Naive B cell (primary cell): Measurements from ENCODE around the gene PTPRC. TPM values are rescaled to one million over a fixed set of nuclear protein-coding genes. Genes with fewer than 3 reads are reported as not detected.

Experiments
- ATAC-seq, 2 donors: fragments of 150-1000 bp; cut with Tn5 transposase; 2 replicates each; pipeline ENCODE4 v1.10.0; 2021; ENCODE audit warnings: low read depth in 2 of 2, mild to moderate bottlenecking in 2 of 2, moderate library complexity in 2 of 2
- DNase-seq: peaks from one replicate; pipeline ENCODE4 v3.0.0; 2022
- H3K27ac Mint-ChIP-seq, 6 donors: one replicate each; pipeline ENCODE4 v1.8.0; 2020 to 2022; ENCODE audit warnings: mild to moderate bottlenecking in 6 of 6, mixed read lengths in 6 of 6, moderate library complexity in 5 of 6, inconsistent platforms in 2 of 6
- H3K27me3 Mint-ChIP-seq, 3 donors: one replicate each; pipeline ENCODE4 v1.8.0; 2021 to 2022; ENCODE audit warnings: mixed read lengths in 3 of 3, mild to moderate bottlenecking in 1 of 3
- H3K36me3 Mint-ChIP-seq, 2 donors: one replicate each; pipeline ENCODE4 v1.8.0; 2020 to 2022; ENCODE audit warnings: mixed read lengths in 2 of 2, inconsistent platforms in 1 of 2, mild to moderate bottlenecking in 1 of 2
- H3K4me1 Mint-ChIP-seq, 3 donors: one replicate each; pipeline ENCODE4 v1.8.0; 2020 to 2022; ENCODE audit warnings: mixed read lengths in 3 of 3, inconsistent platforms in 1 of 3, mild to moderate bottlenecking in 1 of 3, moderate library complexity in 1 of 3
- H3K4me3 Mint-ChIP-seq, 8 donors: one replicate each; pipeline ENCODE4 v1.8.0; 2020 to 2022; ENCODE audit warnings: mild to moderate bottlenecking in 8 of 8, mixed read lengths in 8 of 8, moderate library complexity in 8 of 8, inconsistent platforms in 2 of 8
- H3K9me3 Mint-ChIP-seq, 7 donors: one replicate each; pipeline ENCODE4 v1.8.0; 2020 to 2022; ENCODE audit warnings: mixed read lengths in 7 of 7, mild to moderate bottlenecking in 5 of 7, inconsistent platforms in 2 of 7, moderate library complexity in 1 of 7
- polyA plus RNA-seq, 6 donors: library from polyadenylated mRNA; unstranded; fragments of 300-500 nt; fragmentation: Illumina TruSeq; gene quantifications; one replicate each; pipeline ENCODE4 v1.2.3, GENCODE V29; 2021; ENCODE audit warnings: low read depth in 6 of 6

PTPRC gene
- polyA plus RNA-seq, 6 donors from 2014 or later = 771 to 1,016 (median 851) TPM

DNA sequence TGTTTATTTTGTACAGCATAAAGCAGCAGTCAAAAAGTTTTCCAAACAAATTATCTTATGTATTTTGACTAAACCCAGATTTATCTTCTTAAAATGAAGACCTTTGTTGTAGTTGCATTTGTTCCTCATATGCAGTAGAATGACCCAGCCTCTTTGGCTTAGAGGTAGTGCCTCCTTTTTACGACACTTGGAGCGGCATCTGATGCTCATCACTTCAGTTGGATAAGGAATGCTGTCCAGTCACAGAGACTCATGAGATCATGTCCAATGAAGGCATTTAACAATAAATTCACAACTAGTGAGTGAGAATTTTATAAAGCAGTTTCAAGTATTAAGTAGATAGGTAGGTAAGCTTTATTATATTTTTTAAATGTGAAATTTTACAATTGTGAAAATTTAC lies 35.2 kb downstream of the PTPRC start:
- peak overlapping the region in 4 of 6 donors; percentile 39 to 77 (median 58) for H3K27ac Mint-ChIP-seq
- no peak for DNase-seq
- peaks cover 68 to 85% (median 76%) of the 10 kb centered on the region in 3 donors for H3K4me1 Mint-ChIP-seq
- peaks cover 21 to 23% of the 10 kb centered on the region in 2 donors for H3K36me3 Mint-ChIP-seq
- no peak overlapping the region for H3K4me3 Mint-ChIP-seq
- H3K9me3 Mint-ChIP-seq = peaks cover 0 to 3% (median 0%) of the 10 kb centered on the region in 7 donors
- no peaks in the 10 kb centered on the region for H3K27me3 Mint-ChIP-seq
- no peak for ATAC-seq

DNA sequence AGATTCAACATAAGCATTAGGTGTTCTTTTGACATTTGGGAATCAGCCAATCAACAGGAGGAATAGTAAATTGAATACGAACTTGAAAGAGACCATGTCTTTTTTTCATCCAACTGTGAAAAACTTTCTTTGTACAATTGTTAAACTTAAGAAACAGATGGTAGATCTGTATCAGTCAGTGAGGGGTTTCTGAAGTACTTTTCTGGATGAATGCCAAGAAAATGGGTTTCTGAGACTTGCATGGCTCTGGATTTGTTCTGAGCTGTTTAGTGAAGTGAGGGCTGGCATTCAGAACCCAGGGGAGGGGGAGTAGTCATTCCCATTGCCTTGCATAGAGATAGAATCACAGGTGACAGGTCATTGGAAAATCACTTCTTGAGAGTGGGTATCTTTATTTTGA lies 37.4 kb downstream of the PTPRC start:
- Mint-ChIP-seq H3K4me1 (peaks cover 63 to 92% (median 73%) of the 10 kb centered on the region in 3 donors), H3K27me3 (no peaks in the 10 kb centered on the region), H3K9me3 (peaks cover 0 to 3% (median 0%) of the 10 kb centered on the region in 7 donors), H3K36me3 (peaks cover 18% of the 10 kb centered on the region in 2 donors), H3K27ac (peak overlapping the region; percentile 35 to 97 (median 94)), H3K4me3 (peak overlapping the region; percentile 5 to 65 (median 43))
- no peak for ATAC-seq
- no peak for DNase-seq

DNA sequence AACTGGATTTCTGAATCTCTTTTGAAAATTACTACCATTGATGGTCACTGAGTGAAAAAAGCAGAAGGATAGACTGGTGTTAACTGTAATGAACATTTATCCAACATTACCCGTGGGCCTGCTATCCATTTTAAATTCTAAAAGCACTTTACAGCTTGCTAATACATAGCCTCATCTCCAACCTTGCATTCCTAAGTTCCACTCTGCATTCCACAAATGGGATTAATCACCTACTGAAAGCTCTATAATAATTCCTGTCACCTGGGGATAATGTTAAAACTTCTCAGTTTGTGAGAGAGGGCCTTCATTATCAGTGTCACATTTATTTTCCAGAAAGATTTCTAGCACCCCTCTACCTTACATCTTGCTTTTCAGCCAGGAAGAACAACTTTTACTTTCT lies 38.2 kb downstream of the PTPRC start:
- Mint-ChIP-seq H3K4me1 (peaks cover 55 to 90% (median 65%) of the 10 kb centered on the region in 3 donors), H3K36me3 (peaks cover 15 to 17% of the 10 kb centered on the region in 2 donors), H3K4me3 (peak overlapping the region in 7 of 8 donors; percentile 11 to 59 (median 39)), H3K27ac (peak overlapping the region; percentile 84 to 97 (median 94)), H3K27me3 (no peaks in the 10 kb centered on the region), H3K9me3 (peaks cover 0 to 3% (median 0%) of the 10 kb centered on the region in 7 donors)
- no peak for DNase-seq
- ATAC-seq = no peak

DNA sequence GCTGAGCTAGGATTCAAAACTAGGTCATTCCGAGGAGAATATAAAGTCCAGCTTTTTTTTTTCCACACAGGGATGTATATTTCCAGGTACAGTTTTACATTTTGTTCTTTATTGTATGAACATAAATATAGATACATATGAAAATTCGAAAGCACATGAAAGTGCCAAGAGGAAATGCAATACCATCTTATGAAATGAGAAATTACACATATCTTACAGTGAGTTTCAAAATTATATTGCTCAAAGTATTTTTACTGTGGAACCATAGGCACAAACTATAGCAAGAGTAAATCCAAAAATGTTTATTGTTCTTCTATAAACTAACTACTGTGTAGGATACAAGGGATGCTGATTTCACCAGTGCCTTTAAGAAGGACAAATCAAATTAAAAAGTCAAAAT lies 39.0 kb downstream of the PTPRC start:
- ATAC-seq (no peak), DNase-seq (no peak)
- peaks cover 57 to 87% (median 61%) of the 10 kb centered on the region in 3 donors for H3K4me1 Mint-ChIP-seq
- H3K27ac Mint-ChIP-seq = peak overlapping the region; percentile 94 to 98 (median 96)
- H3K36me3 Mint-ChIP-seq = peaks cover 13 to 15% of the 10 kb centered on the region in 2 donors
- peak overlapping the region in 6 of 8 donors; percentile 22 to 89 (median 73) for H3K4me3 Mint-ChIP-seq
- no peaks in the 10 kb centered on the region for H3K27me3 Mint-ChIP-seq
- peaks cover 0 to 3% (median 0%) of the 10 kb centered on the region in 7 donors for H3K9me3 Mint-ChIP-seq

DNA sequence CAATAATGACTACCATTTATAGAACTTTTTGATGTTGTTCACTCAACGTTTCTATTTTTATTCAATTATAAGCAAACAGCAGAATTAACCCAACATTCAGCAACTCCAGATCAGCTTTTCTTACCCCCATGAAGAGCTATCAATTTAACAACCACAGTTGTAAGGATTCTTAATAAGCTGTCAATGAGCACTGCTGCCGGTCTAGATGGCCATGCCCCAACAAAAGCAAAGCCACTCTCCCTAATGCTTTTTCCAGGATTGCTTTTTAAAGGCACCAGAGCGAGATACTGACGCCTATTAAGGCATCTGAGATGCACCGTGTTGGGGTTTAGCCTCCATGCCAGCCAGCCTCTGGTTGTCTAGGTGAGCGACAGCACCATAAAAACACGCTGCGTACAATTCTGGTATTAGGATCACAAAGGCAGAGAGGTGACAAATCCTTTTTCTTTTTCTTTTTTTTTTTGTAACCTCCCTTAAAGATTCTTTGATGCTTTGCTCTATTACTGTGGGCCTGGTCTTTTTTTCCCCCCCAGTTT lies 39.5 kb downstream of the PTPRC start:
- Mint-ChIP-seq H3K36me3 (peaks cover 10 to 15% of the 10 kb centered on the region in 2 donors), H3K27ac (peak overlapping the region; percentile 94 to 98 (median 96)), H3K4me1 (peaks cover 59 to 87% (median 62%) of the 10 kb centered on the region in 3 donors), H3K4me3 (peak overlapping the region; percentile 58 to 89 (median 81)), H3K27me3 (no peaks in the 10 kb centered on the region), H3K9me3 (peaks cover 0 to 2% (median 0%) of the 10 kb centered on the region in 7 donors)
- ATAC-seq = no peak
- no peak for DNase-seq

DNA sequence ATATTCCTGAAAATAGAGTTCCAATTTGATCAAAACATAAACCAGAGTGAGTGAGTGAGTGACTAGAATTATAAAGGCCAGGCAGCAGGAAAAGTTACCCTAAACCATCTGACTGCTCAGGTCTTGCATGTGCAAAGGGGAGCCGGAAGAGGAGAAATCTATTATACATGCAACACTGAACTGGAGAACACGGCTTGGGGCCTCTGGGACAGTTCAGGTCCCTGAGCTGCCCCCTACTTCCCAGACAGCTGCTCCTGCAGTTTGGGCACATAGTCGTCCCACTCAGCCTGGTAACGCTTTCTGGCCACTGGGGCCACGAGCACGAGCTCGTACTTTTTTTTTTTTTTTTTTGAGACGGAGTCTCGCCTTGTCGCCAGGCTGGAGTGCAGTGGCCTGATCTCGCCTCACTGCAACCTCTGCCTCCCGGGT lies 40.1 kb downstream of the PTPRC start:
- ATAC-seq = peak; percentile 13 to 18
- peak overlapping the region; percentile 94 to 98 (median 96) for H3K27ac Mint-ChIP-seq
- H3K4me1 Mint-ChIP-seq = peaks cover 62 to 87% (median 66%) of the 10 kb centered on the region in 3 donors
- no peaks in the 10 kb centered on the region for H3K27me3 Mint-ChIP-seq
- peak overlapping the region; percentile 58 to 89 (median 81) for H3K4me3 Mint-ChIP-seq
- H3K9me3 Mint-ChIP-seq = peaks cover 0 to 2% (median 0%) of the 10 kb centered on the region in 7 donors
- peaks cover 10 to 15% of the 10 kb centered on the region in 2 donors for H3K36me3 Mint-ChIP-seq
- DNase-seq = peak; percentile 50

DNA sequence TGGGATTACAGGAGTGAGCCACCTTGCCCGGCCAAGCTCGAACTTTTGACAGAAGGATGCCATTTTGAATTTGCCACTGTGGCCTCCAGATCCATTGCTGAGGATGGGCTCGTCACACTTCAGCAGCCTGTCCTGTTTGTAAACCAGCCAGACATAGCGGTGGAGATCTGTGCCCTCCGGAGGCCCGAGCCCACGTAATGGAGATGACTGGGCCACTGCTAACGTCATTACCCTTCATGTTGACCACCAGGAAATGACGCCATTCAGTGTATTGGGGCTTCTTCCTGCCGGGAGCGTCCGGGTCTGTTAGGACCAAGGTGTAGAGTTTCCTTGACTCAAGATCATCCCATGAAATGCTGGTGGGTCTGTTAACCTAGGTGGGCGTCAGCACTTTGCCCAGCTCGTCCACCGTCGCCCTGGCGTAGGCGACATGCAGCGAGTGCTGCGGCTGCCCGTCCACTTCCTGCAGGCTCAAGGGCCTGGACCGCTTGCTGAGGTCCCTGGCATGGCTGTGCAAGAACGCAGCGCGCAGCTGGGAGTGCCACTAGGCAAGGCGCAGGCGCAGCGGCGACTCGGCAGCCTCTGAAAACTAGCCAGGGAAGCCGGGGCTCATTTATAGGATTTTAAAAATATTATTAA lies 40.8 kb downstream of the PTPRC start:
- H3K27ac Mint-ChIP-seq = peak overlapping the region; percentile 94 to 98 (median 96)
- no peak for ATAC-seq
- H3K9me3 Mint-ChIP-seq = peaks cover 0 to 2% (median 0%) of the 10 kb centered on the region in 7 donors
- peaks cover 10 to 15% of the 10 kb centered on the region in 2 donors for H3K36me3 Mint-ChIP-seq
- H3K27me3 Mint-ChIP-seq = no peaks in the 10 kb centered on the region
- peak overlapping the region in 7 of 8 donors; percentile 49 to 88 (median 74) for H3K4me3 Mint-ChIP-seq
- H3K4me1 Mint-ChIP-seq = peaks cover 62 to 87% (median 70%) of the 10 kb centered on the region in 3 donors
- no peak for DNase-seq

DNA sequence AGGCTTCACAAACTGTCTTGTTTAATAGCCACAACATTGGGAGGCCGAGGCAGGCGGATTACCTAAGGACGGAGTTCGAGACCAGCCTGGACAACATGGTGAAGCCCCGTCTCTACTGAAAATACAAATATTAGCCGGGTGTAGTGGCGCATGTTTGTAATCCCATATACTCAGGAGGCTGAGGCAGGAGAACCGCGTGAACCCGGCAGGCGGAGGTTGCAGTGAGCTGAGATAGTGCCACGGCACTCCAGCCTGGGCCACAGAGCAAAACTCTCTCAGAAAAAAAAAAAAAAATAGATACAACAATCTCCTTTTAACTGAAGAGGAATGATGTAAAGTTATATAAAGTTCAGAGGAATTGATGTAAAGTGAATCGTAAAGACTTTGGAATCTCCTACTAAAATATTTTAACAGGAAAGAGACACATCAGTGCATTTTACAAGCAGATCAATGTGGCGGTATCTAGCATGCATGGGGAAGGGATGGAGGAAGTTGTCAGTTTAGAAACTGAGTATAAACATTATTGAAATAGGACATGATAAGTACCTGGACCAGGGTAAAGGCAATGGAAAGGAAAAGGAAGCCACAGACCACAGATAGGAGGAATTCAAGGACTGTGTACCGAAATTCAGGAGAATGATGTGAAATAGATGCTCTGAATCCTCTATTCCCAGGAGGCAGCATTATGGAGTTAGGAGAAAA lies 41.5 kb downstream of the PTPRC start:
- DNase-seq (no peak), ATAC-seq (no peak)
- Mint-ChIP-seq H3K4me1 (peaks cover 59 to 86% (median 67%) of the 10 kb centered on the region in 3 donors), H3K9me3 (peaks cover 0 to 2% (median 0%) of the 10 kb centered on the region in 7 donors), H3K27me3 (no peaks in the 10 kb centered on the region), H3K36me3 (peaks cover 10 to 11% of the 10 kb centered on the region in 2 donors), H3K27ac (peak overlapping the region; percentile 94 to 97 (median 95)), H3K4me3 (peak overlapping the region; percentile 4 to 86 (median 66))

DNA sequence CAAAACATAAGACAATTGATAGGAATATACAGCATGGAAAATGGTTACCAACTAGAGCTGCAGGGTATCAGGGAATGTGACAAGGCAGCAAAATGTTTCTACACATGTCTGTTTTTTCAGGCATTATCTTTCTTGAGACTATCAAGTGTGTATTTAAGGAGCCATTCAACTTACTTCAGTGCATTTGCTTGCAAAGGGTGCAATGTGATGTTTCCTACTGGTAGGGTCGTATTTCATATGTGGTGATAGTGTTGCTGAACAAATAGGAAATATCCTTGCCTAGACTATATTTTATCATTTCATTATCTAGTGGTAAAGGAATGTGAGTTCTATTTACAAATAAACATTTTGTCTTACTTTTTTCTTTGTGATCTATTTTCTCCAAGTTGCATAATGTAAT lies 42.4 kb downstream of the PTPRC start:
- Mint-ChIP-seq H3K36me3 (peaks cover 7% of the 10 kb centered on the region in 2 donors), H3K27ac (peak overlapping the region; percentile 95 to 97 (median 96)), H3K4me1 (peaks cover 55 to 86% (median 66%) of the 10 kb centered on the region in 3 donors), H3K4me3 (peak overlapping the region in 7 of 8 donors; percentile 32 to 70 (median 58)), H3K9me3 (peaks cover 0 to 2% (median 0%) of the 10 kb centered on the region in 7 donors), H3K27me3 (no peaks in the 10 kb centered on the region)
- no peak for DNase-seq
- ATAC-seq = no peak

DNA sequence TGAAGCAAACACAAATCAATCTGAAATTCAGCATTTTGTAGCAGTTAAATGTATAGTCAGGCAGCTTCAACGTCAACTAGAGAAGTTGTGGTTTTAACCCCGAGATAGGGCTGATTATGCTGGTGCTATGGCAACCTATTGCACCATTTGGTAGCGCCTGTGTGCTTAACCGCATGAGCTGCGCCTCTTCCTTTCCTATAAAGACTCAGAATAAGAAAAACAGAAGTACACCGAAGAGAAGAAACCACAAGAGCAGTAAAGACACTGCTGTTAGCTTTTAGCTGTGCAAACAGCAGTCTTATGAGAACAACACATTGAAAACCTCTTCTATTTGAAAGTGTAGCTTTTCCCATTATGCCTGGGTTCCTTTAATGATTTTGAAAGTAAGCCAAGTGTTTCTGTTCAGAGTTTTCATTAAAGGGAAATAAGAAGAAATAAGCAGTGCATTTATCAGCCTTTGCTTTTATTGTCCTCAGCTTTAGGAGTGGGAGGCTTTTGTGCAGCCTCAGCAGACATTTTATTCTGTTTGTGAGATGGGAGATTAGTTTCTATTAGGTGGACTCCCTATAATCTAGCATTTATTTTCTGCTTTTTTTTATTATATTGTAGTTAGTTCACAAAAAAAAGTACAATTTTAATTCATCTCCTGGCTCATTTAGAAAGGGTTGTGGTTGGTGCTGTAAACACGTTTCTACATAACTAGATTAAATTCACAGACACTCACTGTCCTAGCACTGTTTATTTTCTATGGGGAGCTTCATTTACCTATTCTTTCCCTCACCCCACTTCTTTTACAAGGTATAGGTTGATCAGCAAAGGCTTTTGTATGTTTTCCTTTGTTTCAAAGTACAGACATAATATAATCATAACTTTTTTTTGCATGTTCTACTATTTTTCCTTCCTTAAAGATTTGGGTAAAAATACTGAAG lies 43.3 kb downstream of the PTPRC start:
- Mint-ChIP-seq H3K36me3 (peaks cover 4 to 7% of the 10 kb centered on the region in 2 donors), H3K9me3 (peaks cover 0 to 2% (median 0%) of the 10 kb centered on the region in 7 donors), H3K4me1 (peaks cover 57 to 85% (median 63%) of the 10 kb centered on the region in 3 donors), H3K4me3 (peak overlapping the region; percentile 67 to 83 (median 72)), H3K27ac (peak overlapping the region; percentile 95 to 97 (median 96)), H3K27me3 (no peaks in the 10 kb centered on the region)
- DNase-seq (peak; percentile 89), ATAC-seq (peak; percentile 92 to 93)

DNA sequence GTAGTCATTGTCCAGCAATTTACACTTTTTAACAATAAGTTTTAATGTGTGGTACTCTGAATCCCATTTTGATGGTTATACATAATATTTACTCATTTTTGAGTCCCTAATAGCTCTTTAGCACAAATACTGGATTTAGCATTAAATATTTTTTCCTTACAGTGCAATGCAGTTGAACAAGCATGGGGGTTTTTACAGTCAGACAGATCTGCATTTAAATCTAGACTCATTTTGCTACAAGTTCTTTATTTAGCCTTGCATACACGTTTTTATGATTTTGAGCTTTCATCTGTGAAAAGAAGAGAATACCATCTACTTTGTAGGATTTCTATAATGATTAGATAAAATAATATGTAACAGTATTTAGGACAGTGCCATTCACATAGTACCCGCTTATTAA lies 44.0 kb downstream of the PTPRC start:
- Mint-ChIP-seq H3K27ac (peak overlapping the region; percentile 91 to 97 (median 96)), H3K36me3 (peaks cover 4 to 7% of the 10 kb centered on the region in 2 donors), H3K4me3 (peak overlapping the region; percentile 67 to 83 (median 72)), H3K9me3 (peaks cover 0 to 2% (median 0%) of the 10 kb centered on the region in 7 donors), H3K4me1 (peaks cover 53 to 81% (median 58%) of the 10 kb centered on the region in 3 donors), H3K27me3 (no peaks in the 10 kb centered on the region)
- ATAC-seq (no peak), DNase-seq (no peak)

DNA sequence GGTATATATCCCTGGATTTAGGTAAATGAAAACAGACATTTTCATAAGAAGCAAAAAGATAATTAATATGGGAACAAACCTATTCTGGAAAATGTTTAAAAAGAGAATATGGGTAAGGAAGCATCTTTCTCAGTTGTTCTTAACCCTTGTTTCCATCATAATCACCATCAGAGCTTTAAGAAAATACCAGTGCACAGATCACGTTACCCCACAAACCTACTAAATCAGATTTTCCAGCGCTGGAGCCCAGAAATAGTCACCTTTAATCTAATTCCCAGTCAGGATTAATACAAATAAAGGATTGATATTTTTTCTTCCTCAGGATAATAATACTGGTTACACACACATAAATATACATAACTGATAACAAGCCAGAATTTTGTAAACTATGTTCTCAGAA lies 44.6 kb downstream of the PTPRC start:
- Mint-ChIP-seq H3K27me3 (no peaks in the 10 kb centered on the region), H3K36me3 (peaks cover 4 to 7% of the 10 kb centered on the region in 2 donors), H3K9me3 (peaks cover 0 to 2% (median 0%) of the 10 kb centered on the region in 7 donors), H3K4me1 (peaks cover 51 to 76% (median 57%) of the 10 kb centered on the region in 3 donors), H3K27ac (peak overlapping the region; percentile 91 to 97 (median 96)), H3K4me3 (peak overlapping the region; percentile 35 to 79 (median 69))
- DNase-seq = no peak
- ATAC-seq = no peak
